ENCODE measurements around the gene CAMK1D. TPM values are rescaled to one million over a fixed set of nuclear protein-coding genes. Genes with fewer than 3 reads are reported as not detected.

Gene CAMK1D
- total and polyA plus RNA-seq, 9 donors = 1.9 to 7.4 (median 3.9) TPM

DNA sequence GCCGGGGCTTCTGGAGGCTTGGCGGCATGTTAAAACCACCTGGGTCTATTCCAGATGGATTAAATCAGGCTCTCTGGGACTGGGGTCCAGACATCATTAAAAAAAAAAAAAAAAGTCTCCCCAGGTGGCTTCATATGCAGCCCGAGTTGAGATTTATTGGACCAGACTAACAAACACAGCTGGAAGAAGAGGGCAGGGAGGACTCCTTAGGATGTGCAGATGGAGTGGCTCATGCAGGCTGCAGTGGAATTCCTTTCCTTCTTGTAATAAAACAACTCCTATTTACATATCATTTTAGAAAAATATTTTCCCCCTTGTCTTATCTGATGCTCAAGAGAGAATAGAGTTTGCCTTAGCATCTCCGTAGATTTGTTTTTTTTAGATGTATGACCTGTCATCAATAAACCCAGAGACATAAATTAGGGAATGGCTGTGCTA, 238.1 kb downstream of the CAMK1D start:
- no peak overlapping the region for H3K27ac ChIP-seq (ENCODE audit: low read length)
- no peaks in the 10 kb centered on the region for H3K9me3 ChIP-seq (replicated peaks; ENCODE audit: control insufficient read depth, low read depth, low read length)
- H3K4me1 ChIP-seq (ENCODE audit: control insufficient read depth, insufficient read depth, low read length) = peaks cover 15% of the 10 kb centered on the region
- no peak overlapping the region for H3K4me3 ChIP-seq (ENCODE audit: low read length)
- H3K36me3 ChIP-seq (ENCODE audit: control insufficient read depth, insufficient read depth, low read length) = no peaks in the 10 kb centered on the region
- WGBS (ENCODE audit: insufficient coverage) = 27% methylated on average over 2 of the region's 4 CpGs
- DNase-seq = peak; percentile 65
- H3K27me3 ChIP-seq (ENCODE audit: control insufficient read depth, insufficient read depth, low read length) = no peaks in the 10 kb centered on the region

DNA sequence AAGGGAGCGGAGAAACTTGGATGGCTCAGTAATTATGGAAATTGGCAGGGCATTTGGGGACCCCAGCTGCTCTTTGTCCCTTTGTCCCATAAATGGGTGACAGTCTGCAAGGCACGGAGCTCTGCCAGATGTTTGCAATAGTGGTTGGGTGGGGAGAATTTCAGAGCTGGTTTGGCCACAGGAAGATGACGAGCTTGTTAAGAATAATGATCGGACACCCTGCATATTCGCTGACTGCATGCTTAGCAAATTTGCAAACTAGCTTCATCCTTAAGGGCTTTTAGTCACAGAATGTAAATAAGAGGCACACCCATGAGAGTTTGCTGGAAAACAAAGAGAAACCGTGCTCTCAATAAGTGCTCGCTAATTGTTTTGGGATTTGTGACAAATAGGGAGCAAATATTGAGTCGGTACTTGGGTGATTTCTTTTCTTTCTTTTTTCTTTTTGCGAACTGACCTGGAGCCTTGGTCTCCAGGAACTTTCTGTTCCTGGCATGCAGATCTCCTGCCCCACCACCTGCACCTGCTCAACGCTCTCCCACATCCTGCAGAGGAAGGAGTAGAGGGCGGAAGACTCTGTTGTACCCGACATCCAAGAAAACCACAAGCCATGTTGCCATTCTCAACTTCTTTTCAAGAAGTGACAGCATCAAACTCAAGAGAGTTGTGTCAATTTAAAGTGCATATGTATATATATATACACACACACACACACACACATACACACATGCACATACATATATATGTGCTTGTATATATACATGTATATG, 238.9 kb downstream of the CAMK1D start:
- 47% methylated on average over 8 of the region's 12 CpGs for WGBS (ENCODE audit: insufficient coverage)

DNA sequence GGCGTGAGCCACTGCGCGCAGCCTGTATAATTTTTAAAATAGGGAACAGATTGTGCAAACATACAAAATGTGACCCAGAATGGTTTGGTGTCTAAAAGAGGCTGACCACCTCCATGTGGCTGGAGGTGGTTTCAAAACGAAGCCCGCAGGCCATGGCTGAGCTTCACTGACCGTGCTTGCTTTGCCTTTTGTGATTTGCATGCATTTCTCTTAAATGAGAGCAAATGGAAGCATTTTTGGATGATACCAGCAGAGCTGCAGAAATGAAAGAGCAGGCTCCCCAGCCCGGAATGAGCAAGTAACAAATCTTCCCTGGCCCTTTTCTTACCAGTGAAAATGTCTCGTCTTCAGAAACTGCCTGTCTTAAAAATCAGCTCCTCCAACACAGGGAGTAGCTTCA, 239.9 kb downstream of the CAMK1D start:
- peaks cover 15% of the 10 kb centered on the region for H3K4me1 ChIP-seq (ENCODE audit: control insufficient read depth, insufficient read depth, low read length)
- WGBS (ENCODE audit: insufficient coverage) = 69% methylated on average over 5 of the region's 8 CpGs
- no peak overlapping the region for H3K4me3 ChIP-seq (ENCODE audit: low read length)
- H3K27ac ChIP-seq (ENCODE audit: low read length) = no peak overlapping the region
- no peaks in the 10 kb centered on the region for H3K9me3 ChIP-seq (replicated peaks; ENCODE audit: control insufficient read depth, low read depth, low read length)
- no peaks in the 10 kb centered on the region for H3K36me3 ChIP-seq (ENCODE audit: control insufficient read depth, insufficient read depth, low read length)
- no peak for DNase-seq
- no peaks in the 10 kb centered on the region for H3K27me3 ChIP-seq (ENCODE audit: control insufficient read depth, insufficient read depth, low read length)

More for the DNA sequence above, 238.9 kb downstream of the CAMK1D start:
- Histone ChIP-seq H3K36me3 (ENCODE audit: control insufficient read depth, insufficient read depth, low read length) (no peaks in the 10 kb centered on the region), H3K4me1 (ENCODE audit: control insufficient read depth, insufficient read depth, low read length) (peaks cover 15% of the 10 kb centered on the region), H3K4me3 (ENCODE audit: low read length) (no peak overlapping the region), H3K9me3 (replicated peaks; ENCODE audit: control insufficient read depth, low read depth, low read length) (no peaks in the 10 kb centered on the region), H3K27me3 (ENCODE audit: control insufficient read depth, insufficient read depth, low read length) (no peaks in the 10 kb centered on the region), H3K27ac (ENCODE audit: low read length) (no peak overlapping the region)
- DNase-seq = peak; percentile 30

DNA sequence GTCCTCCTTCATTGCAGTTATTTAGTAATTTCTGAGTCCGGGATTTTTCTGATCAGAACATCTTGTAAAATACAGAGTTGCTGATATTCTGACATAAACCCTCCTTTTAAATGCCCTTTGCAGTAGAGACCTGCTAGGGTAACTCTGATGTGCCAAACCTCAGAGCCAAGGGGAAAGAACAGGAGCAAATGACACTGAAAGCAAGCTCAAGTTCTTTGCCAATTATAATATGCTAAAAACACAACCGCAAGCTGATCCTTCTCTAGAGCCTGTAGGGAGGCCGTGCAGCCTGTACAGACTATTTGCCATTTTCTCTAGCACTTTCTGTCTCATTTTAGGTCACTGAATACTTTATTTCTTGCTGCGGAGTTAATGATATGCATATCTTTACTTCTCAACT, 240.4 kb downstream of the CAMK1D start:
- no peak overlapping the region for H3K4me3 ChIP-seq (ENCODE audit: low read length)
- H3K4me1 ChIP-seq (ENCODE audit: control insufficient read depth, insufficient read depth, low read length) = peaks cover 15% of the 10 kb centered on the region
- H3K27ac ChIP-seq (ENCODE audit: low read length) = no peak overlapping the region
- H3K9me3 ChIP-seq (replicated peaks; ENCODE audit: control insufficient read depth, low read depth, low read length) = no peaks in the 10 kb centered on the region
- DNase-seq = peak; percentile 45
- H3K36me3 ChIP-seq (ENCODE audit: control insufficient read depth, insufficient read depth, low read length) = no peaks in the 10 kb centered on the region
- WGBS (ENCODE audit: insufficient coverage) = no CpG with 5 or more reads among the region's 4 CpGs
- H3K27me3 ChIP-seq (ENCODE audit: control insufficient read depth, insufficient read depth, low read length) = no peaks in the 10 kb centered on the region

DNA sequence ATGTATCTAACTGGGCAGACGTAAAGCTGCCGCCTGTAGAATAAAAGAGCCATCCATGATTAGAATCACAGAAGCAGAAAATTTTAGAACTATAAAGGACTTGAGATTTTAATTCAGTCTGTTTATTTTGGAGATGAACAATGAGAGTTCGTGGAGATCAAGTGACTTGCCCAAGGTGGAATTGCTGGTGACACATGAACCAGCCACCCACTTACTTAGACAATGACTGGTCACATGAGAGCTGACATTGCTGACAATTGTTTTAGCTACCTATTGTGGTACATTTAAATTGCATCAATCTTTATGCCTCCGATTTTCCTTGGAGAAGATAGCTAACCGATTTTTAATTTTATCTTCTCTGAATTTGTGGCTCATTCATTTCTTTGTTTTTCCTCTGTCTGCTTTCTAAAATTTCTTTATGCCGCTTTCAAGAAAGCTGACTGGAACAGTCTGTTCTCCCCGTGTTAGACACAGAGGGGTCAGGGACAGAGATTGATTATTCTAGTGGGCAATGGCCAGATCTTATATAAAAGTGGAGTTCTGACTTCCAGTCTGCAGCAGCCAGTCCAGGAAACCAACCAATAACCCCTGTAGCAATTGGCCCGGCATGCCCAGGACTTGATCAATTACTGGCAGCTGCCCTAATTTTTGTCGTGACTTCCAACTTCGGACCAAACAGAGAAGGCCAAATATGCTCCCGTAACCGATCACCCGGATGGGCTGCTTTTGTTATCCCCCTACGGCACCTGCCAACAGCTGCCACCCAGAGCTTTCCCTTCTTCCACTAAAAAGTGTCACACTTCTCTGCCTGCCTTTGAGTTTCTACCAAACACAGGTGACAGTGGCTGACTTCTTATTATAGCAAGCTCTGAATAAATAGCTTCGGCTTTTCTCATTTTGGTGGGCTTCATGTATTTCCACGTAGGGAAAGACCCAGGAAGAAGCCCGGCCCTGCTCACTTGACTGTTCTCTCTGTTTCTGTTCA, 241.6 kb downstream of the CAMK1D start:
- no peaks in the 10 kb centered on the region for H3K27me3 ChIP-seq (ENCODE audit: control insufficient read depth, insufficient read depth, low read length)
- WGBS (ENCODE audit: insufficient coverage) = 88% methylated on average over 7 of the region's 17 CpGs
- no peaks in the 10 kb centered on the region for H3K36me3 ChIP-seq (ENCODE audit: control insufficient read depth, insufficient read depth, low read length)
- peaks cover 3% of the 10 kb centered on the region for H3K9me3 ChIP-seq (replicated peaks; ENCODE audit: control insufficient read depth, low read depth, low read length)
- no peak overlapping the region for H3K27ac ChIP-seq (ENCODE audit: low read length)
- H3K4me3 ChIP-seq (ENCODE audit: low read length) = no peak overlapping the region
- H3K4me1 ChIP-seq (ENCODE audit: control insufficient read depth, insufficient read depth, low read length) = peaks cover 15% of the 10 kb centered on the region
- no peak for DNase-seq

DNA sequence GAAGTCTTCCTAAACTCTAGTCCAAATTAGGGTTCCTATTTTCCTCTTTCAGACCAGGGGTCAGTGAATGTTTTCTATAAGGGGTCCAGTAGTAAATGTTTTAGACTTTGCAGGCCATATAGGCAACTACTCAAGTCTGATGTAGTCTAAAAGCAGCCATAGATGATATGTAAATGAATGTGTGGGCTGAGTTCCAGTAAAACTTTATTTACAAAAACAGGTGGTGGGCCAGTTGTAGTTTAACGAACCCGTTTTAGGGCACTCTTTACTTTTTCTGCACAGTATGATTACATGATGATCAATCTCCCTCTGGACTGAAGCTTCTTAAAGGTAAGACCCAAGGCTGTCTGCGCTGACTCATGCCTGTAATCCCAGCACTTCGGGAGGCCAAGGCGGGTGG, 243.6 kb downstream of the CAMK1D start:
- H3K27me3 ChIP-seq (ENCODE audit: control insufficient read depth, insufficient read depth, low read length) = no peaks in the 10 kb centered on the region
- 81% methylated on average over 5 of the region's 5 CpGs for WGBS (ENCODE audit: insufficient coverage)

DNA sequence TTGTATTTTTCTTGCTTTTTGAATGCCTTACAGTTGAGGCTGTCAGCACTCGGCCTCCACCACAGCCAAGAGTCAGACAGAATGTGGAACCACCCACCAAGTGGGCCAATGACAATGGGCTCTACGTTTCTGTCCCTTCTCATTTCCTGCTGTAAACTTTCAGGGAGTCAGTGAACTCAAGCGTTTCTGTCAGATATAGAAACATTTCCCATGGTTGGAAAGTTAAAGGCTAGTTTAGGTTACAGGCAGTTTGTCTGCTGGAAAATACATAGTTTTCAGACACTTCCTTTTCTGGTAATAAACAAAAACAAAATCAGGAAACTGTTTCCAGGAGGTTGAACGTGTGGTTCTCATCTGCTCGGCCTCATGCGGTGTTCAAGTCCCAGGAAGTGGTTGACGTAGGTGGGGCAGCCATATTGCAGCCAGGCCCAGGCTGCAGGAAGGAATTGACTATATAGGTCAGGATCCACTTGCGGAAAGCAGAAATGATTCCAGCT, 245.1 kb downstream of the CAMK1D start:
- DNase-seq = peak; percentile 42
- 57% methylated on average over 6 of the region's 8 CpGs for WGBS (ENCODE audit: insufficient coverage)
- no peaks in the 10 kb centered on the region for H3K27me3 ChIP-seq (ENCODE audit: control insufficient read depth, insufficient read depth, low read length)
- H3K36me3 ChIP-seq (ENCODE audit: control insufficient read depth, insufficient read depth, low read length) = no peaks in the 10 kb centered on the region
- H3K4me3 ChIP-seq (ENCODE audit: low read length) = no peak overlapping the region
- H3K27ac ChIP-seq (ENCODE audit: low read length) = no peak overlapping the region
- peaks cover 3% of the 10 kb centered on the region for H3K4me1 ChIP-seq (ENCODE audit: control insufficient read depth, insufficient read depth, low read length)
- H3K9me3 ChIP-seq (replicated peaks; ENCODE audit: control insufficient read depth, low read depth, low read length) = peaks cover 6% of the 10 kb centered on the region

More for the DNA sequence above, 243.6 kb downstream of the CAMK1D start:
- Histone ChIP-seq H3K4me1 (ENCODE audit: control insufficient read depth, insufficient read depth, low read length) (peaks cover 11% of the 10 kb centered on the region), H3K9me3 (replicated peaks; ENCODE audit: control insufficient read depth, low read depth, low read length) (peaks cover 6% of the 10 kb centered on the region), H3K4me3 (ENCODE audit: low read length) (no peak overlapping the region), H3K36me3 (ENCODE audit: control insufficient read depth, insufficient read depth, low read length) (no peaks in the 10 kb centered on the region), H3K27ac (ENCODE audit: low read length) (no peak overlapping the region)
- no peak for DNase-seq

DNA sequence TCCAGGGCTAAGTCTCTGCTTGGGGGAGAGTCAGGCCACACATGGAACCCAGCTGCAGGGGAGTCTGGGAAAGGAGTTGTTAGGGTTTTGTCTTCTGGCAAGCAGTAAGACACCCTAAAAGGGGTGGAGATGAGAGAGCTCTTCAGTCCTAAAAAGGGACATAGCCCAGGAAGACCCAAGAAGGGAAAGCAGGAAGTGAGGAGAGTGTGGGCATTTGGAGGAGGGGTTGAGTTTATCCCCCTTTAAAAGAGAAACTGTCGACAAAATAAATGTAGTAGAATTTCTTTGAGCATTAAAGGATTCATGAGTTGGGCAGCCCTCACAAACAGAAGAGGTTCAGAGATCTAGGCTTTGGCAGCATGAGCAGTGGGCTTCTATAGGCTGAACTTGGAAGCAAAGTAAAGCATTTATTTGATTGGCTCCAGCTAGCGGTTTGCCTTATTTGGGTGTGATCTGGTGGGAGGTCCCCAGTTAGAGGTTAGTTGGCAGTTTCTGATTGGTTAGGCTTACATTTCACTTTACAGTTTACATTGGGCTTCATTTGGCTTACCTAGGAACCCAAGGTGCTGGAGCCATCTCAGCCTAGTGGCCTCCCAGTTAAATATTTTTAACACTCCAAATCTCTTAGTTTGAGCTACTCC, 246.7 kb downstream of the CAMK1D start:
- peaks cover 6% of the 10 kb centered on the region for H3K9me3 ChIP-seq (replicated peaks; ENCODE audit: control insufficient read depth, low read depth, low read length)
- no peaks in the 10 kb centered on the region for H3K27me3 ChIP-seq (ENCODE audit: control insufficient read depth, insufficient read depth, low read length)
- DNase-seq = no peak
- peaks cover 3% of the 10 kb centered on the region for H3K4me1 ChIP-seq (ENCODE audit: control insufficient read depth, insufficient read depth, low read length)
- no peak overlapping the region for H3K4me3 ChIP-seq (ENCODE audit: low read length)
- no peak overlapping the region for H3K27ac ChIP-seq (ENCODE audit: low read length)
- 86% methylated on average over 1 of the region's 2 CpGs for WGBS (ENCODE audit: insufficient coverage)
- no peaks in the 10 kb centered on the region for H3K36me3 ChIP-seq (ENCODE audit: control insufficient read depth, insufficient read depth, low read length)

DNA sequence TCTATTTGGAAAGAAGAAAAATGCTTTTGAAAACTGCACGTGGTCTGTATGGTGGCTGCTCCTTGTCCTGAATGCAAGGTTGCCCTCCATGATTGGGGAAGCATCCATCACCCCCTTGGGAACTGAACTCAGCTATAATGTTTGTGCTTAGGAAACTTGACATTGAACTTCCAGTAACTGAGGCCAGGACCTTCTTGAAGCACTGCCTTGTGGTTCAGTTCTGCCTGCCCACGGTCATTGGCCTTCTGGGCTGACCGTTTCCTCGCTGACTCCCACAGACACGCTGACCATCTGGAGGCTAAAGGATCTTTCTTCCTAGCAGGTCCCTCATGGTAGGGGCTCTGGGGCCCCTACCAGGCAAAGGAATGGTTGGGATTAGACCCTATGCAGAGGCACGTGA, 247.8 kb downstream of the CAMK1D start:
- Histone ChIP-seq H3K9me3 (replicated peaks; ENCODE audit: control insufficient read depth, low read depth, low read length) (peaks cover 6% of the 10 kb centered on the region), H3K27ac (ENCODE audit: low read length) (no peak overlapping the region), H3K27me3 (ENCODE audit: control insufficient read depth, insufficient read depth, low read length) (no peaks in the 10 kb centered on the region), H3K4me1 (ENCODE audit: control insufficient read depth, insufficient read depth, low read length) (peaks cover 3% of the 10 kb centered on the region), H3K4me3 (ENCODE audit: low read length) (no peak overlapping the region), H3K36me3 (ENCODE audit: control insufficient read depth, insufficient read depth, low read length) (no peaks in the 10 kb centered on the region)
- no peak for DNase-seq
- WGBS (ENCODE audit: insufficient coverage) = 79% methylated on average over 6 of the region's 6 CpGs
